Omental fat pad (tissue), 4 donors: ENCODE measurements around the gene MMP17. TPM values are rescaled to one million over a fixed set of nuclear protein-coding genes. Genes with fewer than 3 reads are reported as not detected.

ENCODE experiments used
- ATAC-seq: fragments of 150-250 bp; one replicate; pipeline ENCODE4 v1.9.1; 2016; ENCODE audit warnings: mild to moderate bottlenecking, moderate library complexity; ENCODE audit not compliant: low FRiP score
- DNase-seq: peaks from one replicate; pipeline ENCODE4 v3.0.0-alpha.2; 2019; ENCODE audit warnings: low spot score
- total RNA-seq, 4 donors: library from RNA; depleted of rRNA; stranded (reverse); fragments of >200 nt; gene quantifications; one replicate each; pipeline ENCODE4 v1.1.0, GENCODE V29; 2016
- TF ChIP-seq, protein P1 (sequence below), 3 donors: fragments of 450-650 bp; IDR thresholded peaks; one replicate each; pipeline ENCODE4 v1.5.1; 2016 to 2017; ENCODE audit warnings: antibody characterized with exemption in 3 of 3, mild to moderate bottlenecking in 3 of 3, moderate library complexity in 2 of 3

MMP17 gene
- total RNA-seq, 4 donors from 2014 or later, result 2.3 to 10.9 (median 3.0) TPM

DNA sequence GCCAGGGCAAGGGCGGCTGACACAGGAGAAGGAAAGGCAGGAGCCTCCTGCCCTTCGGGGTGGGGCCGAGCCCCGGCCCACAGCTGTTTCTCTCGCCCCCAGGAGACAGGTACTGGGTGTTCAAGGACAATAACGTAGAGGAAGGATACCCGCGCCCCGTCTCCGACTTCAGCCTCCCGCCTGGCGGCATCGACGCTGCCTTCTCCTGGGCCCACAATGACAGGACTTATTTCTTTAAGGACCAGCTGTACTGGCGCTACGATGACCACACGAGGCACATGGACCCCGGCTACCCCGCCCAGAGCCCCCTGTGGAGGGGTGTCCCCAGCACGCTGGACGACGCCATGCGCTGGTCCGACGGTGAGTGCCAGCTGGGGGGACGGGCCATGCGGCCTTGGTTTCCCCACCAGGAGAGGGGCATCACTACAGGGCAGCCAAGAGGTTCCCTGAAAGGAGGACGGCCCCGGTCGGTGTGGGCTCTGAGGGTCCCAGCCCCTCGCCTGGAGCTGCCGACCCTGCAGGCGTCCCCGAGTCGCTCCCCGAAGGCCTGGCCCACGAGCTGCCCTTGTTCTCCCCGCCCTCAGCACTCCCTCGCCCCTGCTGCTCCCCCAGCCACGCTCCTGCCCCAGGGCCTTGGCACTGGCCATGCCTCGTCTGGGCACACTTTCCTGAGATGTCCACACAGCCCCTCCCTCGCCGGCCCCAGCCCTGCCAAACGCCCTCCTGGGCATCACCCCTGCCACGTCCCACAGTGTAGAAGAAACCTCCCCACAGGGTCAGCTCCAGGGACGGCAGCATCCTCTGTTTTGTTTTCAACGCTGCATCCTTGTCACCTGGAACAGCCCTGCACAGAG is 21.7 kb downstream of the MMP17 start:
- DNase-seq (no peak), ATAC-seq (no peak)
- TF ChIP-seq, protein P1, sequence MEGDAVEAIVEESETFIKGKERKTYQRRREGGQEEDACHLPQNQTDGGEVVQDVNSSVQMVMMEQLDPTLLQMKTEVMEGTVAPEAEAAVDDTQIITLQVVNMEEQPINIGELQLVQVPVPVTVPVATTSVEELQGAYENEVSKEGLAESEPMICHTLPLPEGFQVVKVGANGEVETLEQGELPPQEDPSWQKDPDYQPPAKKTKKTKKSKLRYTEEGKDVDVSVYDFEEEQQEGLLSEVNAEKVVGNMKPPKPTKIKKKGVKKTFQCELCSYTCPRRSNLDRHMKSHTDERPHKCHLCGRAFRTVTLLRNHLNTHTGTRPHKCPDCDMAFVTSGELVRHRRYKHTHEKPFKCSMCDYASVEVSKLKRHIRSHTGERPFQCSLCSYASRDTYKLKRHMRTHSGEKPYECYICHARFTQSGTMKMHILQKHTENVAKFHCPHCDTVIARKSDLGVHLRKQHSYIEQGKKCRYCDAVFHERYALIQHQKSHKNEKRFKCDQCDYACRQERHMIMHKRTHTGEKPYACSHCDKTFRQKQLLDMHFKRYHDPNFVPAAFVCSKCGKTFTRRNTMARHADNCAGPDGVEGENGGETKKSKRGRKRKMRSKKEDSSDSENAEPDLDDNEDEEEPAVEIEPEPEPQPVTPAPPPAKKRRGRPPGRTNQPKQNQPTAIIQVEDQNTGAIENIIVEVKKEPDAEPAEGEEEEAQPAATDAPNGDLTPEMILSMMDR (IDR thresholded peaks at IDR 0.05), result no peak

DNA sequence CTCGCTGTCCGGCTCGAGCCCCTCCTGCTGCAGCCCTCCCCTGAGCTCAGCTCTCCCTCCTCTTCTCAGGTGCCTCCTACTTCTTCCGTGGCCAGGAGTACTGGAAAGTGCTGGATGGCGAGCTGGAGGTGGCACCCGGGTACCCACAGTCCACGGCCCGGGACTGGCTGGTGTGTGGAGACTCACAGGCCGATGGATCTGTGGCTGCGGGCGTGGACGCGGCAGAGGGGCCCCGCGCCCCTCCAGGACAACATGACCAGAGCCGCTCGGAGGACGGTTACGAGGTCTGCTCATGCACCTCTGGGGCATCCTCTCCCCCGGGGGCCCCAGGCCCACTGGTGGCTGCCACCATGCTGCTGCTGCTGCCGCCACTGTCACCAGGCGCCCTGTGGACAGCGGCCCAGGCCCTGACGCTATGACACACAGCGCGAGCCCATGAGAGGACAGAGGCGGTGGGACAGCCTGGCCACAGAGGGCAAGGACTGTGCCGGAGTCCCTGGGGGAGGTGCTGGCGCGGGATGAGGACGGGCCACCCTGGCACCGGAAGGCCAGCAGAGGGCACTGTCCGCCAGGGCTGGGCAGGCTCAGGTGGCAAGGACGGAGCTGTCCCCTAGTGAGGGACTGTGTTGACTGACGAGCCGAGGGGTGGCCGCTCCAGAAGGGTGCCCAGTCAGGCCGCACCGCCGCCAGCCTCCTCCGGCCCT is 22.8 kb downstream of the MMP17 start:
- DNase-seq (no peak), ATAC-seq (no peak)
- TF ChIP-seq, protein P1 (IDR thresholded peaks at IDR 0.05), result peak in 1 of 3 donors; percentile 11

DNA sequence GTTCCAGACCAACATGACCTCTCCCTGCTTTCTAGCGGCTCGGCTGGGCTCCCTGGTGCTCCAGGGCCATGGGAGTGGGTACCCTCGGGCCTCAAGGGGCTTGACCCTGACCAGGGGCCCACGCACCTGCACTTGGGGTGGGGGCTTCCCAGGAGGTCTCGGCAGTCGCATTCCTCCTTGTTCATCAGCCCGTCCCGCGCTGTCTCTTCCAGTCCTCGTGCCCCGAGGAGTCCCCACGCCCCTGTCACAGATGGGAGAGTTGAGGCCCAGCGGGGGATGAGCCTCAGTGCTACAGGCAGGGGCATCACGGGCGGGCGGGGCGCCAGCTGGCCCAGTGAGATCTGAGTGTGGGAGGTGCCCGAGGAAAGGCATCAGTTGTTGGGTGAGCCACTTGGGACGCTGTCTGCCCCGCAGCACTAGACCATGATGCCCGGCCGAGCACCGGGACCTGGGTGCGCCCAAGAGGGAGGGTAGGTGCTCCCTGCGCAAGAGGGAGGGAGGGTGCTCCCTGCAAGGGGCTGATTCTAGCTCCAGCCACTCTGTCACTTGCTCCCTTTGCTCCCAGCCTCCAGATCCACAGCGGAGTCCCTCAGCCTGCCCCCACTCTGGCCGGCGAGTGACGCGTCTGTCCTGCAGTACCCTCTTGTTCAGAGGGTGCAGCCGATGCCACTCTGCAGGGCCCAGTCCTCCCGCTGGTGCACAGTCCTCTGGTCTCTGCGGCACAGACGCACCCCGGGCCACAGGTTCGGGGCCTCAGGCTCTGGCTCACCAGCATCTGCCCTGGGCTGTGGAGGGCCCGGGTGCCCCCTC is 23.8 kb downstream of the MMP17 start:
- TF ChIP-seq, protein P1 (IDR thresholded peaks at IDR 0.05), result no peak
- DNase-seq (no peak), ATAC-seq (no peak)

DNA sequence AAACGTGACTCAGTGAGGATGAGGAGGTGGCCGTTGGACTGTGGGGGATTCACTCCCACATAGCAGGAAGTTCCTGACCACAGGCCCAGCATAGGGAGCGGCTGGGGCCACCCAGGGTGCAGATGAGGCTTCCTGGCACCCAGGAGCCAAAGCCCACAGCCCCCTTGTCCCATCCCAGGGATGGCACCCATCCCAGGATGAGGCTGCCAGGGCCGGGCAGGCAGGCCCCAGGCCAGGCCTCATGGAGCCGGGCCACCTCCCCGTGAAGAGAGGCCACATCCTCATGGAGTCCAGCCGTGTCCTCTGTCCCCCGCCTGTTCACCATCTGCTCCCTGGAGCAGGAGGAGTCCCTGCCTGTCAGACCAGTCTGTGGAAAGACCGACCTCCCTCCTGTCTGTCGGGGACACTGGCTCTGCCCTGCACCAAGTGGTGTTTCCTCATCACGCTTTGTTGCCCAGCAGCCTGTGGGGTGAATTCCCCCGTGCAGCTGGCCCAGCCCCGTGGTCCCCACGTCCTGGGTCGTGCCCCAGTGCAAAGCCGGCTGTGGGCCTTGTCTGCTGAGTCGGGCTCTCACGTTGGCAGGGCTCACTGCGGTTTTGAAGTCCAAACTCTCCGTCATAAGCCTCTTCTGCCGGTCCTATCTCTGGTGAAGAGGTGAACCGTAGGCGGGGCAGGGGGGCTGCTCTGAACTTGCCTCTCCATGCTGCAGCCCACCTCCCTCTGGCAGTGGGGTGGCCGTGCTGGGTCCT is 24.5 kb downstream of the MMP17 start:
- TF ChIP-seq, protein P1 (IDR thresholded peaks at IDR 0.05), result no peak
- ATAC-seq (no peak), DNase-seq (no peak)

DNA sequence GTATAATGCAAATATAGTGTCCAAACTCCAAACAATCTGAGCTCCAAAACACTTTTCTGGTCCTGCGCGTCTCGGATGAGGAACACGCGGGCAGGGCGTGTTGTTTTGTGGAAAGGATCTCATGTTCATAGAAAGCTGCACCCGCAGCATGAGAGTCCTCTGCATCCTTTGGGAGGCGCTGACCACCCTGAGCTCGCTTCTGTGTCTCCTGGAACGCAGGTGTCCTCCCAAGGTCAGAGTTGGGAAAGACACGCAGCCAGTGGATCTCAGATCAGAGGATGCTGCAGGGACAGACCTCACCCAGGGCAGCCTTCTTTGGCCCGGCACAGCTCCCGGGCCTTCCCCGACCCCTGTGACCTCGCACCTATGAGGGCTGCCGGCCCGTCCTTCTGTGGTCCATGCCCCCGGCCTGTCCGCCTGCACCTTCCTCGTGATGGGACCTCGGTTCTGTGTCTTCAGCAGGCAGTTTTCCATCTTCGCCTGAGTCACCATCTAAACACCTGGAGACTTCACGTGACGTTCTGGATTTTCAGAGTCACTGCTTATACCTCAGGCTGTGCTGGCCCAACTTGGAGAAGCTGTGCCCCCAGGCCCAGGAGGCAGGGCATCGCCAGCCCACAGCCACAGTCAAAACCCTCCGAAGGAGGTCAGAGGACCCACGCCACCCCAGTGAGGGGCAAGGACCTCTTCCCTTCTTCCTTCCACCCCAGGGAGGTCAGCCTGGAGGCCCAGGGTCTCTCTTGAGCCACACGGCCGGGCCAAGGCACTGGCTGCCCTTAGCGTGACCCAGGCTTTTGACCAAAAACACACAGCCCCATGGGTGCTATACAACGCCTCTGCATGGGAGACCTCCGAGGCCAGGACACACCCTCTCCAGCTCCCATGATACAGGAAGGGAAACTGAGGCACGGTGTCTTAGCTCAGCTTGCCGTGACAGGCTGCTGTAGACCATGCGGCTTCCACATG is 25.9 kb downstream of the MMP17 start:
- ATAC-seq (no peak), DNase-seq (no peak)
- TF ChIP-seq, protein P1 (IDR thresholded peaks at IDR 0.05), result no peak
